Activated CD8-positive, alpha-beta T cell treated with anti-CD3 and anti-CD28 coated beads for 36 hours (primary cell): Measurements from ENCODE around the gene HTATIP2. TPM values are rescaled to one million over a fixed set of nuclear protein-coding genes. Genes with fewer than 3 reads are reported as not detected.
A peak's percentile ranks its signal among the peaks of the same experiment; 100 is the strongest.
"Not testable (repeated sequence)": the region's sequence is repeated elsewhere in the genome, so short reads cannot be mapped to it uniquely, and the experiment has no call there.

ENCODE experiments used
- ATAC-seq: fragments of 200-7000 bp; cut with Tn5 transposase; one replicate; pipeline ENCODE4 v1.10.0; 2021; ENCODE audit warnings: mild to moderate bottlenecking, moderate library complexity
- CTCF ChIA-PET: fragments of 350-600 bp; sonication (Branson Sonifier 250); formaldehyde crosslinking; loops from one replicate; lab custom pipeline; 2021; ENCODE audit warnings: antibody characterized with exemption; lab: Charles Lee
- POLR2A ChIA-PET: fragments of 350-600 bp; sonication (Branson Sonifier 250); formaldehyde crosslinking; loops from one replicate; lab custom pipeline; 2021; ENCODE audit warnings: antibody characterized with exemption; lab: Charles Lee
- DNase-seq: peaks from one replicate; pipeline ENCODE4 v3.0.0-alpha.2; 2020
- H3K27ac Mint-ChIP-seq: one replicate; pipeline ENCODE4 v1.8.0; 2021; ENCODE audit warnings: mild to moderate bottlenecking, mixed read lengths
- H3K27me3 Mint-ChIP-seq: one replicate; pipeline ENCODE4 v1.8.0; 2021; ENCODE audit warnings: mixed read lengths
- H3K36me3 Mint-ChIP-seq: one replicate; pipeline ENCODE4 v1.8.0; 2021; ENCODE audit warnings: low read depth, mixed read lengths
- H3K4me1 Mint-ChIP-seq: one replicate; pipeline ENCODE4 v1.8.0; 2021; ENCODE audit warnings: low read depth, mixed read lengths
- H3K4me3 Mint-ChIP-seq: one replicate; pipeline ENCODE4 v1.8.0; 2021; ENCODE audit warnings: mild to moderate bottlenecking, moderate library complexity, mixed read lengths
- H3K9me3 Mint-ChIP-seq: one replicate; pipeline ENCODE4 v1.8.0; 2021; ENCODE audit warnings: mixed read lengths
- CTCF ChIP-seq: fragments of 200-600 bp; IDR thresholded peaks from one replicate; pipeline ENCODE4 v1.8.0; 2022; ENCODE audit warnings: antibody characterized with exemption, mild to moderate bottlenecking
- intact Hi-C: fragments of 100-400 bp; cut with micrococcal nuclease; formaldehyde crosslinking; loops from one replicate; pipeline ENCODE4 v1.10.0; 2022
- total RNA-seq, 2 experiments: library from RNA; stranded (reverse); gene quantifications; one replicate each; pipeline ENCODE4 v1.2.3, GENCODE V29; 2021

Gene HTATIP2
- total RNA-seq, 2 experiments from 2014 or later, result 42.8 to 44.8 TPM

- ChIA-PET CTCF (interaction anchor here (0.8 to 1.3 kb wide), 2 partner anchors 13 to 24 kb away, joined by 3 to 6 read pairs; no protein-coding TSS in a partner anchor), POLR2A (interaction anchor here (1.4 kb wide), 1 partner anchor 9 kb away, joined by 3 read pairs; no protein-coding TSS in a partner anchor)
- ATAC-seq, result no peak
- peaks cover 36% of the 10 kb centered on the region for H3K36me3 Mint-ChIP-seq
- H3K4me1 Mint-ChIP-seq, result peaks cover 10% of the 10 kb centered on the region
- no peak for TF ChIP-seq CTCF
- no peaks in the 10 kb centered on the region for H3K9me3 Mint-ChIP-seq
- intact Hi-C loops, result no loop called here
- no peak overlapping the region for H3K27ac Mint-ChIP-seq
- H3K27me3 Mint-ChIP-seq, result no peaks in the 10 kb centered on the region
- H3K4me3 Mint-ChIP-seq, result no peak overlapping the region
- DNase-seq, result no peak
These were observed 10.2 kb downstream of the HTATIP2 start for GRCh38 chr11:20373568-20374209.

- Mint-ChIP-seq H3K9me3 (no peaks in the 10 kb centered on the region), H3K4me3 (no peak overlapping the region), H3K27me3 (no peaks in the 10 kb centered on the region), H3K4me1 (peaks cover 10% of the 10 kb centered on the region), H3K27ac (peak overlapping the region; percentile 7), H3K36me3 (peaks cover 34% of the 10 kb centered on the region)
- ATAC-seq, result peak; percentile 55
- ChIA-PET POLR2A (interaction anchor here (1.4 kb wide), 1 partner anchor 10 kb away, joined by 3 read pairs; no protein-coding TSS in a partner anchor), CTCF (interaction anchor here (0.8 to 1.3 kb wide), 2 partner anchors 14 to 22 kb away, joined by 3 to 6 read pairs; no protein-coding TSS in a partner anchor)
- TF ChIP-seq CTCF, result no peak
- DNase-seq, result no peak
- intact Hi-C loops, result no loop called here
These were observed 11.3 kb downstream of the HTATIP2 start for GRCh38 chr11:20374741-20375300.

- Mint-ChIP-seq H3K36me3 (peaks cover 28% of the 10 kb centered on the region), H3K4me1 (peaks cover 9% of the 10 kb centered on the region), H3K4me3 (no peak overlapping the region), H3K27ac (no peak overlapping the region), H3K9me3 (no peaks in the 10 kb centered on the region), H3K27me3 (no peaks in the 10 kb centered on the region)
- no peak for TF ChIP-seq CTCF
- DNase-seq, result no peak
- intact Hi-C loops, result no loop called here
- ChIA-PET CTCF (interaction anchor here (0.6 to 3.1 kb wide), 2 partner anchors 11 to 22 kb away, joined by 3 to 16 read pairs; no protein-coding TSS in a partner anchor), POLR2A (no interaction called here)
- no peak for ATAC-seq
These were observed 12.7 kb downstream of the HTATIP2 start for GRCh38 chr11:20376162-20376730.

- ATAC-seq, H3K9me3 Mint-ChIP-seq, DNase-seq, intact Hi-C loops, H3K27me3 Mint-ChIP-seq: not testable (repeated sequence)
- POLR2A ChIA-PET, result interaction anchor here (1.4 kb wide), 1 partner anchor 254 kb away, joined by 3 read pairs; no protein-coding TSS in a partner anchor
- CTCF ChIA-PET, result interaction anchor here (0.9 kb wide), 1 partner anchor 32 kb away, joined by 3 read pairs; no protein-coding TSS in a partner anchor
- Mint-ChIP-seq H3K4me1 (peaks cover 14% of the 10 kb centered on the region), H3K27ac (peak overlapping the region; percentile 99), H3K36me3 (peaks cover 20% of the 10 kb centered on the region), H3K4me3 (peak overlapping the region; percentile 78)
These were observed 22.5 kb downstream of the HTATIP2 start for GRCh38 chr11:20385996-20386395.

- Mint-ChIP-seq H3K9me3 (no peaks in the 10 kb centered on the region), H3K4me3 (peak within 1 kb of the TSS; percentile 78), H3K36me3 (peaks cover 25% of the 10 kb centered on the region), H3K4me1 (peaks cover 21% of the 10 kb centered on the region), H3K27me3 (no peaks in the 10 kb centered on the region), H3K27ac (peak within 1 kb of the TSS; percentile 99)
- TF ChIP-seq CTCF, result peak; percentile 87
- ChIA-PET POLR2A (interaction anchor here (0.7 to 1.4 kb wide), 2 partner anchors 22 to 256 kb away, joined by 3 read pairs; no protein-coding TSS in a partner anchor), CTCF (interaction anchor here (0.6 to 2.0 kb wide), 4 partner anchors 10 to 25 kb away, joined by 3 to 17 read pairs (median 3); no protein-coding TSS in a partner anchor)
- ATAC-seq, result peak; percentile 88
- peak; percentile 96 for DNase-seq
- intact Hi-C loops, result no loop called here
These were observed 24.0 kb downstream of the HTATIP2 start, which contains the start of gene PRMT3 for GRCh38 chr11:20387261-20388095. Gene PRMT3, plus strand, starts transcription at chr11:20387716. Its CDS starts 31 bp downstream, at chr11:20387747.
